IPS-11a (cell line): Measurements from ENCODE around the gene OR8K5.
"Not testable (repeated sequence)": the region's sequence is repeated elsewhere in the genome, so short reads cannot be mapped to it uniquely, and the experiment has no call there.

ENCODE experiments used
- H3K4me3 ChIP-seq: one replicate; pipeline ENCODE4 v1.5.1; 2013; ENCODE audit warnings: low read depth, low read length, control low read depth

The OR8K5 gene

GRCh38 chr11:56160217-56160616 is at the start of gene OR8K5:
OR8K5 (minus strand) TSS chr11:56160317; CDS start chr11:56160317, 0 bp downstream.
- no peak within 1 kb of the TSS for H3K4me3 ChIP-seq

- no peak overlapping the region for H3K4me3 ChIP-seq
Measured at GRCh38 chr11:56207790-56208189, 47.7 kb upstream of the OR8K5 start.

- H3K4me3 ChIP-seq = no peak overlapping the region
Measured at GRCh38 chr11:56197367-56197766, 37.2 kb upstream of the OR8K5 start.

GRCh38 chr11:56196705-56197104 is 36.6 kb upstream of the OR8K5 start:
- H3K4me3 ChIP-seq = no peak overlapping the region

GRCh38 chr11:56188602-56189001 is 28.5 kb upstream of the OR8K5 start:
- H3K4me3 ChIP-seq = no peak overlapping the region

GRCh38 chr11:56183459-56183858 is 23.3 kb upstream of the OR8K5 start:
- no peak overlapping the region for H3K4me3 ChIP-seq

GRCh38 chr11:56176318-56176717 is 16.2 kb upstream of the OR8K5 start, which contains the start of gene OR5J2:
OR5J2 (plus strand) TSS chr11:56176618; CDS start chr11:56176618, 0 bp downstream.
- no peak within 1 kb of the TSS for H3K4me3 ChIP-seq

GRCh38 chr11:56172256-56172830 is 12.2 kb upstream of the OR8K5 start:
- no peak overlapping the region for H3K4me3 ChIP-seq

GRCh38 chr11:56163804-56164203 is 3.7 kb upstream of the OR8K5 start:
- no peak overlapping the region for H3K4me3 ChIP-seq

GRCh38 chr11:56152333-56152732 is 7.8 kb downstream of the OR8K5 start:
- no peak overlapping the region for H3K4me3 ChIP-seq

GRCh38 chr11:56151376-56151775 is 8.7 kb downstream of the OR8K5 start:
- no peak overlapping the region for H3K4me3 ChIP-seq

GRCh38 chr11:56143681-56144080 is 16.4 kb downstream of the OR8K5 start:
- H3K4me3 ChIP-seq = not testable (repeated sequence)

GRCh38 chr11:56140151-56140661 is 19.9 kb downstream of the OR8K5 start, which contains the start of gene OR8J3:
OR8J3 (minus strand) TSS chr11:56140201; CDS start chr11:56137718, 2,483 bp downstream.
- H3K4me3 ChIP-seq = no peak within 1 kb of the TSS

GRCh38 chr11:56122073-56122472 is 38.0 kb downstream of the OR8K5 start, which contains the start of gene OR8H3:
OR8H3 (plus strand) TSS chr11:56122373; CDS start chr11:56122373, 0 bp downstream.
- no peak within 1 kb of the TSS for H3K4me3 ChIP-seq
